Activated CD4-positive, alpha-beta T cell treated with anti-CD3 and anti-CD28 coated beads, Interleukin-2, amount 10 ng/mL, durations not matched to agents 7 days and 5 days (primary cell): ENCODE data around the gene GPC6. TPM values are rescaled to one million over a fixed set of nuclear protein-coding genes. Genes with fewer than 3 reads are reported as not detected.

Experiments used
- CTCF ChIA-PET: fragments of 350-600 bp; sonication (Branson Sonifier 250); formaldehyde crosslinking; loops from one replicate; lab custom pipeline; 2021; ENCODE audit warnings: antibody characterized with exemption; lab: Charles Lee
- POLR2A ChIA-PET: fragments of 350-600 bp; sonication (Branson Sonifier 250); formaldehyde crosslinking; loops from one replicate; lab custom pipeline; 2021; ENCODE audit warnings: antibody characterized with exemption; lab: Charles Lee
- DNase-seq: peaks from one replicate; pipeline ENCODE4 v3.0.0-alpha.2; 2020
- H3K27ac Mint-ChIP-seq: one replicate; pipeline ENCODE4 v1.8.0; 2021; ENCODE audit warnings: mild to moderate bottlenecking, moderate library complexity, mixed read lengths
- H3K27me3 Mint-ChIP-seq: one replicate; pipeline ENCODE4 v1.8.0; 2021; ENCODE audit warnings: mixed read lengths
- H3K36me3 Mint-ChIP-seq: one replicate; pipeline ENCODE4 v1.8.0; 2021; ENCODE audit warnings: low read depth, mixed read lengths
- H3K4me1 Mint-ChIP-seq: one replicate; pipeline ENCODE4 v1.8.0; 2021; ENCODE audit warnings: mixed read lengths
- H3K4me3 Mint-ChIP-seq: one replicate; pipeline ENCODE4 v1.8.0; 2021; ENCODE audit warnings: mild to moderate bottlenecking, moderate library complexity, mixed read lengths
- H3K9me3 Mint-ChIP-seq: one replicate; pipeline ENCODE4 v1.8.0; 2021; ENCODE audit warnings: mixed read lengths
- total RNA-seq, 2 experiments: library from RNA; stranded (reverse); gene quantifications; one replicate each; pipeline ENCODE4 v1.2.3, GENCODE V29; 2021

GPC6 gene
- total RNA-seq, 2 experiments from 2014 or later: not detected

DNA sequence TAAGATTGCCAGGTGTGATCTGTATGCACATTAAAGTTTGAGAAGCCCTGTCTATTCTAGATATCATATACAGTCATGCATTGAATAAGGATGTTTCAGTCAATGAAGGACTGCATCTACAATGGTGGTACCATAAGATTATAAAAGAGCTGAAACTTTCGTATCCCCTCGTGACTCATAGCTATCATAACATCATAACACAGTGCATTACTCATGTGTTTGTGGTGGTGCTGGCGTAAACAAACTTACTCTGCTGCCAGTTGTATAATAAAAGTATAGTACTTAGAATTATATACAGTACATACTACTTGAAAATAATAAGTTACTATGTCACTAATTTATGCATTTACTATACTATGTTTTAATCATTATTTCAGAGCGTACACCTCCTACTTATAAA lies 489.3 kb downstream of the GPC6 start:
- Mint-ChIP-seq H3K27me3 (no peaks in the 10 kb centered on the region), H3K27ac (no peak overlapping the region), H3K36me3 (no peaks in the 10 kb centered on the region), H3K9me3 (peaks cover 14% of the 10 kb centered on the region), H3K4me1 (no peaks in the 10 kb centered on the region), H3K4me3 (no peak overlapping the region)
- CTCF ChIA-PET: no interaction called here
- POLR2A ChIA-PET: no interaction called here
- DNase-seq: no peak

DNA sequence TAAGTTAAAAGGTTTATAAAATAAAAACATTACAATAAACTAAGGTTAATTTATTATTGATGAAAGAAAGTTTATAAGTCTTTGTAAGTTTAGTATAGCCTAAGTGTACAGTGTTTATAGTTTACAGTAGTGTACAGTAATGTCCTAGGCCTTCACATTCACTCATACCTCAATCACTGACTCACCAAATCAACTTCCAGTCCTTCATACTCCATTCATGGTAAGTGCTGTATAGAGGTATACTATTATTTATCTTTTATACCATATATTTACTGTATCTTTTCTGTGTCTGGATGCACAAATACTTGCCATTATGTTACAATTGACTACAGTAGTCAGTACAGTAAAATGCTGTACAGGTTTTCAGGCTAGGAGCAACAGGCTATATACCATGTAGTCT lies 490.0 kb downstream of the GPC6 start:
- CTCF ChIA-PET: no interaction called here

DNA sequence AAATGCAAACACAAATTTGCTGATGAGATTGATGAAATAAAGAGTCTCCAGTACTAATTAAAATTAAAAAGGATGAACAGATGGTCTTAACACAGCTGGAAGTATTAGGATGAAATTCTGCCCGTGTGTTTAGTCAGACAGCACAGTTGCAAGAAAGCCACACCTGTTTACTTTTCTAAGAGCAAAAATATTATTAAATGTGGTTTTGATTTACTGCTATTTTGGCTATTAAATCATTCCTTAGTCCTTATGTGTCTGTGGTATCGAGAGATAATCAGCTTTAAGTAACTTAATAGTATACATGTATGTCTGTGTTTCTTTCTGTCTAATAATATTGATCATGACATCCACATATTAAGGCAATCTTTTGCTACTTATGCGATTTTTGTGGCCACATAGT lies 494.9 kb downstream of the GPC6 start:
- Mint-ChIP-seq H3K9me3 (peaks cover 4% of the 10 kb centered on the region), H3K27me3 (no peaks in the 10 kb centered on the region), H3K4me3 (no peak overlapping the region), H3K4me1 (no peaks in the 10 kb centered on the region), H3K36me3 (no peaks in the 10 kb centered on the region), H3K27ac (no peak overlapping the region)
- ChIA-PET CTCF (no interaction called here), POLR2A (no interaction called here)
- DNase-seq: no peak

More for the DNA sequence above, 490.0 kb downstream of the GPC6 start:
- no peak overlapping the region for H3K4me3 Mint-ChIP-seq
- no peak for DNase-seq
- H3K9me3 Mint-ChIP-seq: peaks cover 14% of the 10 kb centered on the region
- no peaks in the 10 kb centered on the region for H3K36me3 Mint-ChIP-seq
- no peaks in the 10 kb centered on the region for H3K4me1 Mint-ChIP-seq
- H3K27ac Mint-ChIP-seq: no peak overlapping the region
- H3K27me3 Mint-ChIP-seq: no peaks in the 10 kb centered on the region
- POLR2A ChIA-PET: no interaction called here

DNA sequence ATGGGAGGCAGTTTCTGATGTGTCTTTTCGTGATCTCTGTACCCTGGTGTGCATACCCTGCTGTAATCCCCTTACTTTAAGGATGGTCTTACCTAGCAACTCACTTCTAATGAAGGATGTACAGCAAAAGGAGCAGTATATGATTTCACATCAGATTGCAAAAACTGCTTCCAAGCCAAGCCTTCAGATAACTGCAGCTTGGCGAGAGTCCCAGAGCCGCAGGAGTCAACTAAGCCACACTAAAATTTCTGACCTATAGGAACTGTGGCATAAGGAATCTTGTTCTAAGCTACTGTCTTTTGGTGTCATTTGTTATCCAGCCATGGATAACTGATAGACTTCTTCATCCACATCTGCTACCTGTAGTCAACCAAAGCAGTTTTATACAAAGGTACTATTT lies 496.7 kb downstream of the GPC6 start:
- Mint-ChIP-seq H3K9me3 (peaks cover 1% of the 10 kb centered on the region), H3K27ac (no peak overlapping the region), H3K36me3 (no peaks in the 10 kb centered on the region), H3K27me3 (no peaks in the 10 kb centered on the region), H3K4me3 (no peak overlapping the region), H3K4me1 (no peaks in the 10 kb centered on the region)
- POLR2A ChIA-PET: no interaction called here
- CTCF ChIA-PET: no interaction called here
- no peak for DNase-seq

DNA sequence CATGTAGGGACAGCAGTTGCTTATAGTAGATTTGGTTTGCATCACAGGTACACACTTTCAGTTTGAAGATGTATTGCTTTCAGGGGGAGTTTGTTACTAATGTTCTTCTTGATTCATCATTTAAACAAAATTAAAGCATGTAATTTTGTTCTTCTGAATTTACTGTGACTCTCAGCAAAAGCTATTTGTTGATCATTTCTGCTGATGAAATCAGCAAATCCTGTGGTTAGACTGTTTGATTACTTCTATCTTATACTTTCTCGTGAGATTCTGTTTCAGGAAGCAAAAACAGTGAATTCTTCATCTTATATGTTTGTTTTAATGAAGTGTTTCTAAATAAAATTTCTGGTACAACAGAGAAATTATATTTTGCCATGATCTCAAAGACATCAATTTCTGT lies 497.6 kb downstream of the GPC6 start:
- H3K4me3 Mint-ChIP-seq: no peak overlapping the region
- CTCF ChIA-PET: no interaction called here
- no peaks in the 10 kb centered on the region for H3K27me3 Mint-ChIP-seq
- H3K36me3 Mint-ChIP-seq: no peaks in the 10 kb centered on the region
- no peak overlapping the region for H3K27ac Mint-ChIP-seq
- DNase-seq: no peak
- H3K4me1 Mint-ChIP-seq: no peaks in the 10 kb centered on the region
- POLR2A ChIA-PET: no interaction called here
- H3K9me3 Mint-ChIP-seq: no peaks in the 10 kb centered on the region

DNA sequence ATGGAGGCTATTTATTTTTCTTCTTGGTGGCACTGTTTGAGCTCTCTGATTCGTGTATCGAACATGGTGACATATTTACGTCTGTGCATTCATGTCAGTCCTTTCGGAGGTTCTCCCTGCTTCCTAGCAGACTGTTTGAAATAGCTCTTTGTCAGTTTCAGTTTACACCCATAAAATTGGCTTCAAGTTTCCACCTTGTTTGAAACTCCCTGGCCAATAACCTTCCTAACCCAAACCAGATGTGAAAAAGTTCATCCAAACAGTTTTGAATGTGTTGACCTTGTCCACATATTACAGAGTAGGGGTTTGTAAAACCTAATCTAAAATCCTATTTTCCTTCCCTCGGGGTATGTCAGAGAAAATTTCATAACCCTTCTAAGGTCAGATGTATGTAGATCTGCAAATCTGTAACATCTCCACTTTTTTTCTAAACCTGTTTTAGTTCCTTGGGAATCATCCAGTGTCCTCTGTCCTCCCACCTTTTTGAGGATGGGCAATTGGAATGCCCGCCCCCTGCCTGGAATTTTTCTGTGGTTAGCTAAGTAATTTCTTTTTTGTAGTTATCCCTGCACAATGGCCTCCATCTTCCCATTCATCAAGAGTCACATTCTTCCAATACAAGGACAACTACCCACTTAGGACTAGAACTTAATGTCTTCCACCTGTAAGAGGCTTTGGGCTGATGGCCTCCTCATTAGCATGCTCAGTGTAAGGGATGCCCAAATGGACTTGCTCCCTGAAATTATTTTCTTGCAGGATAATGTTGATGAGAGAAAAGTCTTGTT lies 499.8 kb downstream of the GPC6 start:
- POLR2A ChIA-PET: no interaction called here
- Mint-ChIP-seq H3K36me3 (no peaks in the 10 kb centered on the region), H3K4me3 (no peak overlapping the region), H3K4me1 (no peaks in the 10 kb centered on the region), H3K27me3 (no peaks in the 10 kb centered on the region), H3K9me3 (no peaks in the 10 kb centered on the region), H3K27ac (no peak overlapping the region)
- CTCF ChIA-PET: no interaction called here
- no peak for DNase-seq

DNA sequence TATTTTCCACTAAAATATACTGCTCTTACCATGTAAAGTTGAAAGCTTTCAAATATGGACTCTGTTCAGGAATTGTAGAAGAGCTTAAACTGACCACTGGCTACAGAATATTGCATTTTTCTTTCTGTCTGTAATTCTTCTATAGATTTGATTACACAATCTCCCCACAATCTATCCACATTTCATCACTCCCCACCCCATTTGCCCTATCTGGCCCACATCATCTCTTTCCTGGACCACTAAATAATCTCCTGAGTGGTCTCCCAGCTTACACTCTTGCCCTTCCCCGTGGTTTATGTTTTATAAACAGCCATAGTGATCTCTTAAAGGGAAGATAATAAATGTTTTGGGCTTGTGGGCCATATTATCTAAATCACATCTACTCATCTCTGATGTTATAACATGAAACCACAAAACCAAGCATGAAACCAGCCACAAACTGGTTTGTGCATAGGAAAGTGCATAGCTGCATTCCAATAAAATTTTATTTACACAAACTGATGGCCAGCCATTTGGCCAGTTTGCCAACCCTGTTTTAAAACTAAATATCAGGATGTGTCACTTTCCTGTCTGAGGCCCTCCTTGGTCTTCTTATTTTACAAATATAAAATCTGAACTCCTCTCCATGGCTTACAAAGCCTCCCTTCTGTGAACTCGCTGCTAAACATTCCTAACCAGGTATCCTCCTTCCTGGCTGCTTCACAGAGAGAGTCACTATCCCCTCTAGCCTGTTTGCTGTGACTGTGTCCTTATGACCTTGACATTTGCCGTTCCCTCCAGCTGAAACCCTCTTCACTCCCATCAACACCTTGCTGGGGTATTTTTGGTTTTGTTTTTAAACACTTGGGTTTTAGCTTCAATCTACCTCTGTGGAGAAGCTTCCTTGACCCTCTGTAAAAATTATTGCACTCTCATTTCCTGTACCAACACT lies 500.9 kb downstream of the GPC6 start:
- Mint-ChIP-seq H3K4me1 (no peaks in the 10 kb centered on the region), H3K36me3 (no peaks in the 10 kb centered on the region), H3K27me3 (no peaks in the 10 kb centered on the region), H3K27ac (no peak overlapping the region), H3K4me3 (no peak overlapping the region), H3K9me3 (no peaks in the 10 kb centered on the region)
- DNase-seq: no peak
- ChIA-PET CTCF (no interaction called here), POLR2A (no interaction called here)

- no peaks in the 10 kb centered on the region for H3K36me3 Mint-ChIP-seq
- no peak overlapping the region for H3K27ac Mint-ChIP-seq
- CTCF ChIA-PET: interaction anchor here (1.3 kb wide), 1 partner anchor 27 kb away, joined by 3 read pairs; no protein-coding TSS in a partner anchor
- no peaks in the 10 kb centered on the region for H3K4me1 Mint-ChIP-seq
- POLR2A ChIA-PET: no interaction called here
- H3K4me3 Mint-ChIP-seq: no peak overlapping the region
- no peak for DNase-seq
- H3K9me3 Mint-ChIP-seq: no peaks in the 10 kb centered on the region
- no peaks in the 10 kb centered on the region for H3K27me3 Mint-ChIP-seq
Measured at GRCh38 chr13:93729383-93729782, 502.8 kb downstream of the GPC6 start.

DNA sequence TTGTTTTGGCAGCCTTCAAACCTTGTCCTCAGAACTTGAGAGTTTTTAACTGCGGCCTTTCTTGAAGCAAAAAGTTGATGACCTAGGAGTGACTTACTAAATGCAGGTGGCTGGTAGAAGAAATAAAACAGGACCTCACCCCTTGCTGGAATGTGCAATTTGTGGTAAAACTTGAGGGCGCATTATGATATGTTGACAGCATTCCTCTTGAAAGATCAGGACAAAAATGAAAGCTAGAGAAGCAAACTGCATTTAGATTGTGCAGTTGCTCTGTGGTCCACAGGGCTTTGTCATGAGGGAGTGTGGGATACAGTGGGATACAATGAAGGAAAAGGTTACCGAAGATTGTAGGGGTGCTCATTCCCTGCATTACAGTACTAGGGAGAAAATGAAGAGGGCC lies 504.2 kb downstream of the GPC6 start:
- no peaks in the 10 kb centered on the region for H3K27me3 Mint-ChIP-seq
- CTCF ChIA-PET: no interaction called here
- H3K4me3 Mint-ChIP-seq: no peak overlapping the region
- no peaks in the 10 kb centered on the region for H3K4me1 Mint-ChIP-seq
- POLR2A ChIA-PET: no interaction called here
- H3K36me3 Mint-ChIP-seq: no peaks in the 10 kb centered on the region
- H3K27ac Mint-ChIP-seq: no peak overlapping the region
- H3K9me3 Mint-ChIP-seq: no peaks in the 10 kb centered on the region
- DNase-seq: no peak

DNA sequence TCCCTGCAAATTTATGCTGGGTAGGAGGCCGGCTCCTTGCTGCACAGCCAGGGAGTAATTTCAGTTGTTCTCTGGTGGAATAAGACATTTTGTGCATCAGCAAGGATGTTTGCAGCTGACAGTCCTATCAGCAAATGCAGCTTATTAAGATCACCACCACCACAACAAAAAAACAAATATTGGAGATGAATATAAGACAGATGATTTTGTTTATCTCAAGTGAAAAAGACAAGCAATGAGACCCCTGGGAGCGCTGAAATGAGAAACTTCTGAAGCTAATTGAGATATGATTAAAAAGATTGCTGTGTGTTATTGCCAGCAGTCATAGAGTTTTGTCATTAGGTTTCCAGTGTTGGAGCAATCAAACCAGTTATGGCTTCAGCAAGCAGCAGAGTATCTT lies 505.6 kb downstream of the GPC6 start:
- H3K36me3 Mint-ChIP-seq: no peaks in the 10 kb centered on the region
- ChIA-PET CTCF (no interaction called here), POLR2A (no interaction called here)
- H3K9me3 Mint-ChIP-seq: no peaks in the 10 kb centered on the region
- no peak overlapping the region for H3K27ac Mint-ChIP-seq
- no peaks in the 10 kb centered on the region for H3K27me3 Mint-ChIP-seq
- H3K4me1 Mint-ChIP-seq: no peaks in the 10 kb centered on the region
- no peak overlapping the region for H3K4me3 Mint-ChIP-seq
- no peak for DNase-seq

- CTCF ChIA-PET: no interaction called here
- no peaks in the 10 kb centered on the region for H3K4me1 Mint-ChIP-seq
- no peak overlapping the region for H3K27ac Mint-ChIP-seq
- POLR2A ChIA-PET: no interaction called here
- H3K27me3 Mint-ChIP-seq: no peaks in the 10 kb centered on the region
- DNase-seq: no peak
- no peaks in the 10 kb centered on the region for H3K36me3 Mint-ChIP-seq
- no peaks in the 10 kb centered on the region for H3K9me3 Mint-ChIP-seq
- no peak overlapping the region for H3K4me3 Mint-ChIP-seq
Measured at GRCh38 chr13:93736081-93736480, 509.5 kb downstream of the GPC6 start.

GRCh38 chr13:93736909-93737308 lies 510.3 kb downstream of the GPC6 start:
- POLR2A ChIA-PET: no interaction called here
- no peaks in the 10 kb centered on the region for H3K36me3 Mint-ChIP-seq
- no peaks in the 10 kb centered on the region for H3K27me3 Mint-ChIP-seq
- no peak for DNase-seq
- no peak overlapping the region for H3K4me3 Mint-ChIP-seq
- CTCF ChIA-PET: no interaction called here
- H3K9me3 Mint-ChIP-seq: no peaks in the 10 kb centered on the region
- no peaks in the 10 kb centered on the region for H3K4me1 Mint-ChIP-seq
- H3K27ac Mint-ChIP-seq: no peak overlapping the region

- H3K9me3 Mint-ChIP-seq: no peaks in the 10 kb centered on the region
- no peaks in the 10 kb centered on the region for H3K27me3 Mint-ChIP-seq
- H3K4me1 Mint-ChIP-seq: no peaks in the 10 kb centered on the region
- no peak overlapping the region for H3K4me3 Mint-ChIP-seq
- no peak for DNase-seq
- H3K36me3 Mint-ChIP-seq: no peaks in the 10 kb centered on the region
- no peak overlapping the region for H3K27ac Mint-ChIP-seq
- CTCF ChIA-PET: no interaction called here
- POLR2A ChIA-PET: no interaction called here
Measured at GRCh38 chr13:93740334-93740733, 513.7 kb downstream of the GPC6 start.
